HG03175 (cell line): Measurements from ENCODE around the gene FAP.

ENCODE experiments used
- ATAC-seq: cut with Tn5 transposase; IDR thresholded peaks from one replicate; pipeline ENCODE4 v1.9.1; 2021; ENCODE audit warnings: mild to moderate bottlenecking, moderate library complexity; ENCODE audit not compliant: unreplicated experiment

The FAP gene

GRCh38 chr2:162188451-162188850 lies 54.8 kb downstream of the FAP start:
- ATAC-seq: no peak

- ATAC-seq: no peak
Measured at GRCh38 chr2:162185541-162186232, 57.6 kb downstream of the FAP start.

- no peak for ATAC-seq
Measured at GRCh38 chr2:162184821-162185450, 58.3 kb downstream of the FAP start.

- ATAC-seq: no peak
Measured at GRCh38 chr2:162184359-162184758, 58.9 kb downstream of the FAP start.

GRCh38 chr2:162182395-162182794 lies 60.9 kb downstream of the FAP start:
- no peak for ATAC-seq

GRCh38 chr2:162177301-162177700 lies 65.9 kb downstream of the FAP start:
- no peak for ATAC-seq

GRCh38 chr2:162175714-162176113 lies 67.5 kb downstream of the FAP start:
- ATAC-seq: no peak

GRCh38 chr2:162174746-162175145 lies 68.5 kb downstream of the FAP start:
- ATAC-seq: no peak

GRCh38 chr2:162172802-162173370 lies 70.4 kb downstream of the FAP start:
- no peak for ATAC-seq

GRCh38 chr2:162166745-162167144 lies 76.5 kb downstream of the FAP start:
- no peak for ATAC-seq

- ATAC-seq: no peak
Measured at GRCh38 chr2:162166174-162166573, 77.1 kb downstream of the FAP start.

GRCh38 chr2:162164802-162165201 lies 78.4 kb downstream of the FAP start:
- no peak for ATAC-seq

GRCh38 chr2:162159446-162159845 lies 83.8 kb downstream of the FAP start:
- ATAC-seq: no peak

GRCh38 chr2:162156149-162156548 lies 87.1 kb downstream of the FAP start:
- ATAC-seq: no peak

- ATAC-seq: no peak
Measured at GRCh38 chr2:162155093-162155492, 88.2 kb downstream of the FAP start.

- ATAC-seq: peak; percentile 97
Measured at GRCh38 chr2:162153608-162154224, 89.5 kb downstream of the FAP start.

GRCh38 chr2:162152147-162152546 lies 91.1 kb downstream of the FAP start, which contains the start of gene GCG:
TSS of gene GCG (minus strand) at chr2:162152247. CDS start at chr2:162149178, 3,069 bp downstream.
- no peak for ATAC-seq

- ATAC-seq: no peak
Measured at GRCh38 chr2:162149940-162150339, 93.3 kb downstream of the FAP start.

- ATAC-seq: no peak
Measured at GRCh38 chr2:162149466-162149865, 93.8 kb downstream of the FAP start.

- ATAC-seq: no peak
Measured at GRCh38 chr2:162148956-162149355, 94.3 kb downstream of the FAP start.

GRCh38 chr2:162143969-162144368 lies 99.3 kb downstream of the FAP start:
- no peak for ATAC-seq

GRCh38 chr2:162138310-162138709 lies 104.9 kb downstream of the FAP start:
- no peak for ATAC-seq
